Pericardium fibroblast (primary cell): ENCODE data around the gene UPK3B. TPM values are rescaled to one million over a fixed set of nuclear protein-coding genes. Genes with fewer than 3 reads are reported as not detected.

Source experiments
- total RNA-seq: library from RNA; depleted of rRNA; stranded (reverse); fragments of >200 nt; gene quantifications from 2 replicates; pipeline ENCODE4 v1.2.3, GENCODE V29; 2015

The UPK3B gene
- 8.6 TPM in 1 of 2 replicates, not detected in the other for total RNA-seq

GRCh38 chr7:76509931-76510877, at the start of gene UPK3B:
Gene UPK3B, plus strand, starts transcription at chr7:76510552. Its CDS starts 101 bp downstream, at chr7:76510653.

GRCh38 chr7:76461464-76462101, 48.8 kb upstream of the UPK3B start, which contains the start of gene DTX2:
Gene DTX2, plus strand, starts transcription at chr7:76461709. Its CDS starts 18,801 bp downstream, at chr7:76480510.

GRCh38 chr7:76543197-76543596, 32.8 kb downstream of the UPK3B start, which contains the start of gene SPDYE16:
Gene SPDYE16, minus strand, starts transcription at chr7:76543297. Its CDS starts 1,838 bp downstream, at chr7:76541459.

Other genes with a start within 250 kb of the UPK3B start
- gene HSPB1, start 207.9 kb upstream of the UPK3B start, total RNA-seq: 523 and 837 TPM in 2 replicates
- 53.2 and 54.8 TPM in 2 replicates for gene YWHAG, start 151.6 kb upstream of the UPK3B start, total RNA-seq
- gene SSC4D, start 100.9 kb upstream of the UPK3B start, total RNA-seq: 0.34 and 1.2 TPM in 2 replicates
- gene ZP3, start 85.6 kb upstream of the UPK3B start, total RNA-seq: 1.4 and 6.5 TPM in 2 replicates
- 6.0 and 17.7 TPM in 2 replicates for gene DTX2, start 48.8 kb upstream of the UPK3B start, total RNA-seq
- gene SPDYE16, start 32.7 kb downstream of the UPK3B start, total RNA-seq: not detected in 2 replicates
- 0.43 and 4.3 TPM in 2 replicates for gene POMZP3, start 116.7 kb downstream of the UPK3B start, total RNA-seq